Retinal pigment epithelial cell (primary cell): ENCODE results near the gene MPHOSPH6.

Source experiments
- DNase-seq: peaks from one replicate; pipeline ENCODE4 v3.0.0-alpha.2; 2010; ENCODE audit warnings: low read depth
- H3K4me3 ChIP-seq: 2 replicates; pipeline ENCODE4 v1.5.1; 2011; ENCODE audit warnings: mild to moderate bottlenecking, low read length, control low read depth, moderate library complexity
- CTCF ChIP-seq: conservative IDR thresholded peaks from 2 replicates; pipeline ENCODE4 v1.5.1; 2011; ENCODE audit warnings: low read depth, low read length, control low read depth, inconsistent platforms

MPHOSPH6 gene

GRCh38 chr16:82108774-82109173 is 61.2 kb downstream of the MPHOSPH6 start:
- no peak overlapping the region for H3K4me3 ChIP-seq
- no peak for TF ChIP-seq CTCF
- no peak for DNase-seq

GRCh38 chr16:82108100-82108499 is 61.9 kb downstream of the MPHOSPH6 start:
- TF ChIP-seq CTCF, result no peak
- no peak overlapping the region for H3K4me3 ChIP-seq
- no peak for DNase-seq

DNA sequence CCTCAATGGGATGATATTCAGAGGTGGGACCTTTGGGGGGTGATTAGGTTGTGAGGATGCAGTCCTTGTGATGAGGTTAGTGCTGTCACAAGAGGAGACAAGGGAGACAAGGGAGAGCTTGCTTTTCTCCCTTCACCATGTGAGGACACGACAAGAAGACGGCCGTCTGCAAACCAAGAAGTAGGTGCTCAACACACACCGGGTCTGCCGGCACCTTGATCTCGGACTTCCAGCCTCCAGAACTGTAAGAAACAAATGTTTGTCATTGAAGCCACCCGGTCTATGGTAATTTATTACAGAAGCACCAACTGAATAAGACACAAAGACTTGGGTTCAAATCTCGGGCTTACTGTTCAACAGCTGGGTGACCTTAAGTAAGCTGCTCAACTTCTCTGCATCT is 64.9 kb downstream of the MPHOSPH6 start:
- no peak overlapping the region for H3K4me3 ChIP-seq
- no peak for TF ChIP-seq CTCF
- no peak for DNase-seq
